GM23338 (cell line): ENCODE measurements around the gene GSTM2. TPM values are rescaled to one million over a fixed set of nuclear protein-coding genes. Genes with fewer than 3 reads are reported as not detected.

ENCODE experiments used
- ATAC-seq: fragments of 200-7000 bp; cut with Tn5 transposase; 3 replicates; pipeline ENCODE4 v1.9.1; 2020
- DNase-seq: peaks from one replicate; pipeline ENCODE4 v3.0.0-alpha.2; 2015; ENCODE audit warnings: low spot score
- H2AFZ ChIP-seq: fragments of 200-600 bp; sonication (generic); 2 replicates; pipeline ENCODE4 v1.8.0; 2016; ENCODE audit warnings: antibody characterized with exemption, mild to moderate bottlenecking, moderate library complexity
- H3F3A ChIP-seq: fragments of 200-600 bp; sonication (generic); replicated peaks from 2 replicates; pipeline ENCODE4 v1.8.0; 2017; ENCODE audit warnings: antibody characterized with exemption, mixed run types, low read depth
- H3K27ac ChIP-seq: fragments of 200-600 bp; sonication (generic); 2 replicates; pipeline ENCODE4 v1.6.1; 2016; ENCODE audit warnings: low read depth
- H3K27me3 ChIP-seq: fragments of 200-600 bp; sonication (generic); 2 replicates; pipeline ENCODE4 v1.8.0; 2016; ENCODE audit warnings: mild to moderate bottlenecking, mixed run types, moderate library complexity; ENCODE audit not compliant: insufficient read depth
- H3K36me3 ChIP-seq: fragments of 200-600 bp; sonication (generic); 2 replicates; pipeline ENCODE4 v1.8.0; 2016; ENCODE audit warnings: mild to moderate bottlenecking; ENCODE audit not compliant: insufficient read depth
- H3K4me1 ChIP-seq: fragments of 200-600 bp; sonication (generic); 2 replicates; pipeline ENCODE4 v1.8.0; 2016; ENCODE audit warnings: mild to moderate bottlenecking, moderate library complexity; ENCODE audit not compliant: insufficient read depth
- H3K4me2 ChIP-seq: fragments of 200-600 bp; sonication (generic); 2 replicates; pipeline ENCODE4 v1.7.1; 2017; ENCODE audit warnings: mixed run types
- H3K4me3 ChIP-seq: fragments of 200-600 bp; sonication (generic); 2 replicates; pipeline ENCODE4 v1.6.1; 2016; ENCODE audit warnings: mixed run types
- H3K79me2 ChIP-seq: fragments of 200-600 bp; sonication (generic); replicated peaks from 2 replicates; pipeline ENCODE4 v1.8.0; 2017; ENCODE audit warnings: mild to moderate bottlenecking; ENCODE audit not compliant: insufficient read depth
- H3K9me2 ChIP-seq: fragments of 200-600 bp; sonication (generic); 2 replicates; pipeline ENCODE4 v1.8.0; 2017; ENCODE audit not compliant: insufficient read depth
- H4K20me1 ChIP-seq: fragments of 200-600 bp; sonication (generic); replicated peaks from 2 replicates; pipeline ENCODE4 v1.8.0; 2017; ENCODE audit warnings: mild to moderate bottlenecking; ENCODE audit not compliant: insufficient read depth
- H3K27ac Mint-ChIP-seq: 2 replicates; pipeline ENCODE4 v1.8.0; 2020; ENCODE audit warnings: inconsistent platforms, mild to moderate bottlenecking, moderate library complexity, mixed read lengths
- H3K27me3 Mint-ChIP-seq: 3 replicates; pipeline ENCODE4 v1.8.0; 2022; ENCODE audit warnings: low read depth, mild to moderate bottlenecking, moderate library complexity, mixed read lengths, inconsistent platforms; ENCODE audit not compliant: insufficient read depth, poor library complexity
- H3K36me3 Mint-ChIP-seq: 3 replicates; pipeline ENCODE4 v1.8.0; 2021; ENCODE audit warnings: low read depth, mild to moderate bottlenecking, inconsistent platforms, moderate library complexity, mixed read lengths
- H3K4me1 Mint-ChIP-seq: 3 replicates; pipeline ENCODE4 v1.8.0; 2020; ENCODE audit warnings: mild to moderate bottlenecking, inconsistent platforms, mixed read lengths
- H3K4me3 Mint-ChIP-seq: 3 replicates; pipeline ENCODE4 v1.8.0; 2021; ENCODE audit warnings: moderate library complexity, mild to moderate bottlenecking, inconsistent platforms, mixed read lengths
- H3K9me3 Mint-ChIP-seq: 3 replicates; pipeline ENCODE4 v1.8.0; 2020; ENCODE audit warnings: moderate library complexity, mild to moderate bottlenecking, inconsistent platforms, mixed read lengths
- CREB1 ChIP-seq: fragments of 250-450 bp; sonication (Bioruptor Pico); IDR thresholded peaks from 2 replicates; pipeline ENCODE4 v1.5.0; 2020; ENCODE audit warnings: low read depth, mild to moderate bottlenecking, moderate library complexity
- CTCF ChIP-seq, 2 experiments: fragments of 200-600 bp in 1 of 2; sonication (generic) in 1 of 2; conservative IDR thresholded peaks; 2 replicates each; pipeline versions ENCODE4 v1.5.1 to v1.6.1; 2016 to 2017; ENCODE audit warnings: antibody characterized with exemption in 2 of 2, low read depth in 2 of 2, mild to moderate bottlenecking in 2 of 2, moderate library complexity in 1 of 2
- ETS1 ChIP-seq: IDR thresholded peaks from 2 replicates; pipeline ENCODE4 v1.6.1; 2016; ENCODE audit warnings: antibody characterized with exemption
- EZH2 ChIP-seq: fragments of 200-600 bp; sonication (generic); IDR thresholded peaks from one replicate; pipeline ENCODE4 v1.8.0; 2017; ENCODE audit warnings: antibody characterized with exemption, mild to moderate bottlenecking, low read depth; ENCODE audit not compliant: unreplicated experiment
- POLR2AphosphoS5 ChIP-seq: IDR thresholded peaks from 2 replicates; pipeline ENCODE4 v1.6.1; 2016; ENCODE audit warnings: antibody characterized with exemption, low read depth
- REST ChIP-seq: IDR thresholded peaks from one replicate; pipeline ENCODE4 v1.6.1; 2018; ENCODE audit warnings: antibody characterized with exemption; ENCODE audit not compliant: unreplicated experiment
- STAT1 ChIP-seq: IDR thresholded peaks from one replicate; pipeline ENCODE4 v1.6.1; 2016; ENCODE audit warnings: antibody characterized with exemption; ENCODE audit not compliant: unreplicated experiment
- ZNF114 ChIP-seq: fragments of 250-450 bp; sonication (Bioruptor Pico); IDR thresholded peaks from 2 replicates; pipeline ENCODE4 v1.5.0; 2020; ENCODE audit warnings: mild to moderate bottlenecking, moderate library complexity
- polyA plus RNA-seq: library from polyadenylated mRNA; unstranded; fragments of >200 nt; fragmentation: Nextera tagmentation; extraction: Ambion mirVana; gene quantifications from 2 replicates; pipeline ENCODE4 v1.2.1, GENCODE V29; 2016
- total RNA-seq: library from RNA; depleted of rRNA; stranded (reverse); fragments of >200 nt; shearing (Covaris generic); gene quantifications from 2 replicates; pipeline ENCODE4 v1.2.3, GENCODE V29; 2014

GSTM2 gene
- total and polyA plus RNA-seq, 2 experiments from 2014 or later = 8.9 to 16.0 TPM

GRCh38 chr1:109657970-109658369 is 9.9 kb upstream of the GSTM2 start:
- Histone ChIP-seq H3K4me1 (peaks cover 10% of the 10 kb centered on the region; the same call in 1 of the 2 replicates), H3K27ac (no peak overlapping the region), H3K4me2 (no peak overlapping the region), H3K9me2 (no peaks in the 10 kb centered on the region), H4K20me1 (no peaks in the 10 kb centered on the region; the same call in 1 of the 2 replicates), H3K4me3 (no peak overlapping the region), H3F3A (peaks cover 6% of the 10 kb centered on the region), H3K27me3 (peaks cover 18% of the 10 kb centered on the region), H3K79me2 (no peaks in the 10 kb centered on the region), H2AFZ (no peak overlapping the region), H3K36me3 (no peaks in the 10 kb centered on the region)
- Mint-ChIP-seq H3K27ac (no peak overlapping the region), H3K36me3 (no peaks in the 10 kb centered on the region), H3K9me3 (no peaks in the 10 kb centered on the region), H3K27me3 (peaks cover 11% of the 10 kb centered on the region), H3K4me1 (peaks cover 11% of the 10 kb centered on the region), H3K4me3 (no peak overlapping the region)
- no peak for DNase-seq
- no peak for TF ChIP-seq REST
- no peak for TF ChIP-seq POLR2AphosphoS5
- TF ChIP-seq ETS1 = no peak
- TF ChIP-seq CREB1 = no peak
- no peak for ATAC-seq

GRCh38 chr1:109658533-109659042 is 9.3 kb upstream of the GSTM2 start:
- no peaks in the 10 kb centered on the region; the same call in 1 of the 2 replicates for H4K20me1 ChIP-seq
- H3K4me1 Mint-ChIP-seq = peaks cover 11% of the 10 kb centered on the region
- H3K36me3 ChIP-seq = no peaks in the 10 kb centered on the region
- no peaks in the 10 kb centered on the region for H3K79me2 ChIP-seq
- H3K9me3 Mint-ChIP-seq = no peaks in the 10 kb centered on the region
- H3K27me3 ChIP-seq = peaks cover 12% of the 10 kb centered on the region
- no peak overlapping the region for H3K4me2 ChIP-seq
- peaks cover 10% of the 10 kb centered on the region; the same call in 1 of the 2 replicates for H3K4me1 ChIP-seq
- H3K36me3 Mint-ChIP-seq = no peaks in the 10 kb centered on the region
- ATAC-seq (no peak), DNase-seq (no peak)
- H3F3A ChIP-seq = peaks cover 6% of the 10 kb centered on the region
- peaks cover 11% of the 10 kb centered on the region for H3K27me3 Mint-ChIP-seq
- H3K4me3 Mint-ChIP-seq = no peak overlapping the region
- no peak overlapping the region for H3K4me3 ChIP-seq
- H2AFZ ChIP-seq = no peak overlapping the region
- no peak overlapping the region for H3K27ac ChIP-seq
- H3K9me2 ChIP-seq = no peaks in the 10 kb centered on the region
- H3K27ac Mint-ChIP-seq = no peak overlapping the region; the same call in 1 of the 2 replicates
- TF ChIP-seq EZH2 (no peak), STAT1 (no peak), CTCF (conservative IDR thresholded peaks at IDR 0.05; ENCODE audit: low read depth in 2 of 2) (no peak), ZNF114 (CRISPR knock-in tag) (no peak), ETS1 (no peak)
